HEK293T (cell line): ENCODE data around the gene COL20A1.

Source experiments
- CTCF ChIA-PET: fragments of 350-600 bp; formaldehyde crosslinking; extraction: SDS; loops from one replicate; lab custom pipeline; 2021; ENCODE audit warnings: antibody characterized with exemption, inconsistent platforms; lab: Yijun Ruan, JAX
- POLR2A ChIA-PET: fragments of 350-600 bp; formaldehyde crosslinking; extraction: SDS; loops from one replicate; lab custom pipeline; 2020; ENCODE audit warnings: antibody characterized with exemption, inconsistent platforms; lab: Yijun Ruan, JAX
- DNase-seq: peaks from one replicate; pipeline ENCODE4 v3.0.0; 2012; ENCODE audit warnings: mixed read lengths; ENCODE audit errors: extremely low spot score
- ARNT ChIP-seq: fragments of 450-650 bp; IDR thresholded peaks from 2 replicates; pipeline ENCODE4 v1.6.1; 2017; ENCODE audit warnings: mild to moderate bottlenecking
- BHLHE40 ChIP-seq: fragments of 450-650 bp; IDR thresholded peaks from 2 replicates; pipeline ENCODE4 v1.6.1; 2016; ENCODE audit warnings: mild to moderate bottlenecking, moderate library complexity, borderline replicate concordance
- CTBP1 ChIP-seq: fragments of 450-650 bp; IDR thresholded peaks from 2 replicates; pipeline ENCODE4 v1.6.1; 2016; ENCODE audit warnings: borderline replicate concordance
- ELF4 ChIP-seq: fragments of 450-650 bp; IDR thresholded peaks from 2 replicates; pipeline ENCODE4 v1.6.1; 2017; ENCODE audit warnings: antibody characterized with exemption
- FOXA1 ChIP-seq: fragments of 450-650 bp; IDR thresholded peaks from 2 replicates; pipeline ENCODE4 v1.6.1; 2016; ENCODE audit warnings: mild to moderate bottlenecking
- FOXK2 ChIP-seq: fragments of 450-650 bp; IDR thresholded peaks from 2 replicates; pipeline ENCODE4 v1.6.1; 2016; ENCODE audit warnings: mild to moderate bottlenecking
- FOXM1 ChIP-seq: fragments of 450-650 bp; IDR thresholded peaks from 2 replicates; pipeline ENCODE4 v1.6.1; 2017; ENCODE audit warnings: mild to moderate bottlenecking, borderline replicate concordance
- HDGF ChIP-seq: fragments of 450-650 bp; IDR thresholded peaks from 2 replicates; pipeline ENCODE4 v1.6.1; 2017; ENCODE audit warnings: antibody characterized with exemption, borderline replicate concordance
- L3MBTL2 ChIP-seq: fragments of 450-650 bp; conservative IDR thresholded peaks from 2 replicates; pipeline ENCODE4 v1.6.1; 2016; ENCODE audit warnings: mild to moderate bottlenecking
- LEF1 ChIP-seq: fragments of 450-650 bp; IDR thresholded peaks from 2 replicates; pipeline ENCODE4 v1.6.1; 2017; ENCODE audit warnings: mild to moderate bottlenecking, borderline replicate concordance
- NFRKB ChIP-seq: fragments of 450-650 bp; IDR thresholded peaks from 2 replicates; pipeline ENCODE4 v1.6.1; 2016; ENCODE audit warnings: mild to moderate bottlenecking, moderate library complexity
- SP1 ChIP-seq: fragments of 450-650 bp; IDR thresholded peaks from 2 replicates; pipeline ENCODE4 v1.6.1; 2017
- SUZ12 ChIP-seq: fragments of 450-650 bp; IDR thresholded peaks from 2 replicates; pipeline ENCODE4 v1.6.1; 2016; ENCODE audit warnings: mild to moderate bottlenecking
- TARDBP ChIP-seq: fragments of 450-650 bp; IDR thresholded peaks from 2 replicates; pipeline ENCODE4 v1.6.1; 2016
- ZNF384 ChIP-seq: fragments of 450-650 bp; IDR thresholded peaks from 2 replicates; pipeline ENCODE4 v1.6.1; 2016
- TF ChIP-seq, protein P1 (sequence below): fragments of 450-650 bp; IDR thresholded peaks from 2 replicates; pipeline ENCODE4 v1.6.1; 2016

Gene COL20A1

DNA sequence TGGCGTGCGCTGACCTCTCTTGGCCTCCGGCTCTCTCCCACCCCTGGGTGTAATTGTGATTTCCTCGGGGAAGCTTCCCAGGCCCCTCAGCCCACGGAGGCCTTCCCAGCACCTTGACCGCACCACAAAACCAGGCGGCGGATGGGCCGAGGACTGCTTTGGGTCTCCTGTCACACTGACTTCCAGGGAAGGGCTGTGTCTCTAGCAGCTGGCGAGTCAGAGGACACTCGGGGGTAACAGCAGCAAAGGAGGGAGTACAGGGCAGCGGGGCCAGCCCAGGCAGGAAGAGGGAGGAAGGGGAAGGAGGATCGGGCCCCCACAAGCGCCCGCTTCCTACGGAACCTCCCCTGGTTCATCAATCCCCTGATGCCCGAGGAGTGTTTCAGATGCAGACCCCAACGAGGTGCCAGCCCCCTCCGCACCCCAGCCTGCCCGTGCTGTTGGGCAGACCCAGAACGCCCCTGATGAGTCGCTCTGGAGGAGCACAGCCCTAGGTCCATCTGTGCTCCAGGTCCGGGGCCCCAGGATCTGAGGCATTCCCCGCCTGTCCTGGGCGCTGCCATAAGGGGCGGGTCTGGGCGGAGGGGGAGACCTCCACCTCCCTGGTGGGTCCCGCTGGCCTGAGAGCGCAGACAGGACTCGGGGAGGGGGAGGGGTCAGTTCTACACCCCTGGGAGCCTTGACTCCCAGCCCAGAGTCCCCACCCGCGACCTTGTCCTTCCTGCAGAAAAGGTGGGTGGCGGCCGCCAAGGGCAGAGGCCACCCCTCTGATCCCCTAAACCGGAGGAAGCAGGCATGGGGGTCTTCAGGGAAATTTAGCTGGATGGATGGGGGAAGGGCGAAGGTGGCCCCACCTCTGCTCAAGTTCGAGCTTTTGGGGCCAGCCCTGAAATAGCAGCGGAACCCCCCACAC is 67.2 kb downstream of the COL20A1 start:
- ChIA-PET CTCF (interaction anchor here (0.7 kb wide), 1 partner anchor 136 kb away, joined by 3 read pairs; no protein-coding TSS in a partner anchor), POLR2A (no interaction called here)
- TF ChIP-seq ZNF384 = no peak
- DNase-seq = no peak

GRCh38 chr20:63360850-63361518 is 68.0 kb downstream of the COL20A1 start, which contains the start of gene CHRNA4:
CHRNA4 (minus strand) TSS chr20:63361349; CDS start chr20:63361165, 184 bp downstream.
- TF ChIP-seq HDGF (no peak), CTBP1 (no peak), ELF4 (no peak), ZNF384 (no peak), SUZ12 (no peak), BHLHE40 (no peak), TARDBP (no peak), FOXA1 (no peak), SP1 (no peak), ARNT (no peak), LEF1 (no peak), FOXM1 (no peak)
- TF ChIP-seq, protein P1, sequence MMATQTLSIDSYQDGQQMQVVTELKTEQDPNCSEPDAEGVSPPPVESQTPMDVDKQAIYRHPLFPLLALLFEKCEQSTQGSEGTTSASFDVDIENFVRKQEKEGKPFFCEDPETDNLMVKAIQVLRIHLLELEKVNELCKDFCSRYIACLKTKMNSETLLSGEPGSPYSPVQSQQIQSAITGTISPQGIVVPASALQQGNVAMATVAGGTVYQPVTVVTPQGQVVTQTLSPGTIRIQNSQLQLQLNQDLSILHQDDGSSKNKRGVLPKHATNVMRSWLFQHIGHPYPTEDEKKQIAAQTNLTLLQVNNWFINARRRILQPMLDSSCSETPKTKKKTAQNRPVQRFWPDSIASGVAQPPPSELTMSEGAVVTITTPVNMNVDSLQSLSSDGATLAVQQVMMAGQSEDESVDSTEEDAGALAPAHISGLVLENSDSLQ = no peak
- CTCF ChIA-PET = interaction anchor here (0.7 kb wide), 1 partner anchor 137 kb away, joined by 3 read pairs; no protein-coding TSS in a partner anchor
- POLR2A ChIA-PET = no interaction called here
- peak; percentile 49 for DNase-seq

GRCh38 chr20:63361519-63362435 is 68.8 kb downstream of the COL20A1 start:
- ChIA-PET CTCF (no interaction called here), POLR2A (no interaction called here)
- no peak for TF ChIP-seq CTBP1
- no peak for TF ChIP-seq SP1
- TF ChIP-seq, protein P1 = no peak
- no peak for TF ChIP-seq LEF1
- TF ChIP-seq SUZ12 = no peak
- DNase-seq = no peak

DNA sequence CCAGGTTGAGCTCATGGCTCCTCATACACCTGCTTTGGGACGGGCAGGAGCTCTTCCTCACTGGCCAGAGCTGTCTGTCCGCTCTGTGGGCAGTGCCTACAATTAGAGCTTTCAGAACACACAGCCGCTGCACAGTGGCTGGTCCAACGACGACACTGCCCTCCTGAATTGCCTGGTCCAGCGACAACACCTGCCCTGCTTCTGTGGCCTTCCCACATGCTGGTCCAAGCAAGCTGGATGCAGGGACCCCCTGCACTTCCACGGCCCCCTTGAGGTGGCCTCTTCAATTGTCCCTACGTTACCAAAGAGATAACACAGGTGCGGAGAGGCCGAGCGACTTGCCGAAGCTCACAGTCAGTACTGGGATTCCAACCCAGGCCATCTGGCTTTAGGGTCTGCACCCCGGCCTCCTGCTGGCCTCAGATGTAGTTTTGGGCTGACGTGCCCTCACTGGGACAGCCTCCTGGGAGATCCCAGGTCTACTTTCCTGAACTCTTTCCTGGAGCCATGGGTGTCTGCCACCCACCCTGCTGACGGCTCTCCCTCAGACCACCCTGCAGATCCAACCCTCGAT is 69.5 kb downstream of the COL20A1 start:
- POLR2A ChIA-PET = no interaction called here
- CTCF ChIA-PET = no interaction called here
- TF ChIP-seq L3MBTL2 (no peak), CTBP1 (no peak), FOXK2 (no peak), ZNF384 (no peak), FOXA1 (no peak), NFRKB (no peak), SP1 (no peak), FOXM1 (no peak), ARNT (no peak), HDGF (no peak), BHLHE40 (no peak), TARDBP (no peak), ELF4 (no peak)
- TF ChIP-seq, protein P1 = no peak
- DNase-seq = no peak

GRCh38 chr20:63363013-63363957 is 70.3 kb downstream of the COL20A1 start:
- ChIA-PET CTCF (interaction anchor here (0.7 kb wide), 1 partner anchor 19 kb away, joined by 3 read pairs; no protein-coding TSS in a partner anchor), POLR2A (no interaction called here)
- TF ChIP-seq LEF1 = no peak
- TF ChIP-seq FOXA1 = no peak
- no peak for TF ChIP-seq L3MBTL2
- TF ChIP-seq SUZ12 = no peak
- TF ChIP-seq HDGF = no peak
- no peak for TF ChIP-seq ARNT
- no peak for TF ChIP-seq SP1
- TF ChIP-seq, protein P1 = no peak
- no peak for TF ChIP-seq ZNF384
- no peak for TF ChIP-seq NFRKB
- no peak for TF ChIP-seq TARDBP
- TF ChIP-seq FOXM1 = no peak
- TF ChIP-seq ELF4 = no peak
- TF ChIP-seq FOXK2 = no peak
- no peak for TF ChIP-seq CTBP1
- no peak for TF ChIP-seq BHLHE40
- DNase-seq = no peak
